MM.1S (cell line): ENCODE data around the gene PRKG1.

Experiments used
- DNase-seq: peaks from one replicate; pipeline ENCODE4 v3.0.0-alpha.2; 2015
- H2AFZ ChIP-seq: fragments of 300-600 bp; sonication (generic); 2 replicates; pipeline ENCODE4 v1.6.0; 2016; ENCODE audit warnings: antibody characterized with exemption, low read length
- H3F3A ChIP-seq: fragments of 300-600 bp; sonication (generic); 2 replicates; pipeline ENCODE4 v1.6.1; 2016; ENCODE audit warnings: mild to moderate bottlenecking, antibody characterized with exemption, low read length, moderate library complexity, mixed read lengths; ENCODE audit not compliant: insufficient read depth
- H3K27ac ChIP-seq: fragments of 300-600 bp; sonication (generic); 2 replicates; pipeline ENCODE4 v1.5.1; 2016; ENCODE audit warnings: mild to moderate bottlenecking, low read length
- H3K27me3 ChIP-seq: fragments of 300-600 bp; sonication (generic); replicated peaks from 2 replicates; pipeline ENCODE4 v1.6.0; 2016; ENCODE audit warnings: low read length; ENCODE audit not compliant: insufficient read depth
- H3K36me3 ChIP-seq: fragments of 300-600 bp; sonication (generic); replicated peaks from 2 replicates; pipeline ENCODE4 v1.6.1; 2016; ENCODE audit warnings: mild to moderate bottlenecking, low read length, mixed read lengths; ENCODE audit not compliant: insufficient read depth
- H3K4me1 ChIP-seq: fragments of 300-600 bp; sonication (generic); 2 replicates; pipeline ENCODE4 v1.6.1; 2016; ENCODE audit warnings: low read length, mixed read lengths
- H3K4me2 ChIP-seq: fragments of 300-600 bp; sonication (generic); 2 replicates; pipeline ENCODE4 v1.6.0; 2016; ENCODE audit warnings: low read depth, low read length
- H3K4me3 ChIP-seq: fragments of 300-600 bp; sonication (generic); 2 replicates; pipeline ENCODE4 v1.5.1; 2016; ENCODE audit warnings: low read length, mixed read lengths
- H3K79me2 ChIP-seq: fragments of 300-600 bp; sonication (generic); 2 replicates; pipeline ENCODE4 v1.6.1; 2016; ENCODE audit warnings: mixed run types, low read length, mixed read lengths
- H3K9ac ChIP-seq: fragments of 300-600 bp; sonication (generic); 2 replicates; pipeline ENCODE4 v1.6.1; 2016; ENCODE audit warnings: low read length, mixed read lengths
- H3K9me2 ChIP-seq: fragments of 300-600 bp; sonication (generic); replicated peaks from 2 replicates; pipeline ENCODE4 v1.6.1; 2016; ENCODE audit warnings: mild to moderate bottlenecking, low read length, mixed read lengths; ENCODE audit not compliant: insufficient read depth
- H3K9me3 ChIP-seq: fragments of 300-600 bp; sonication (generic); replicated peaks from 2 replicates; pipeline ENCODE4 v1.6.1; 2016; ENCODE audit warnings: mild to moderate bottlenecking, low read length, mixed read lengths; ENCODE audit not compliant: insufficient read depth
- H4K20me1 ChIP-seq: fragments of 300-600 bp; sonication (generic); 2 replicates; pipeline ENCODE4 v1.6.1; 2016; ENCODE audit warnings: mild to moderate bottlenecking, low read length, moderate library complexity, mixed read lengths; ENCODE audit not compliant: insufficient read depth
- EZH2 ChIP-seq: fragments of 300-600 bp; sonication (generic); optimal IDR thresholded peaks from 2 replicates; pipeline ENCODE3; 2017; ENCODE audit warnings: low read depth, mild to moderate bottlenecking, antibody characterized with exemption, low read length, mixed read lengths
- EZH2phosphoT487 ChIP-seq: fragments of 300-600 bp; sonication (generic); IDR thresholded peaks from 2 replicates; pipeline ENCODE4 v1.6.1; 2018; ENCODE audit warnings: antibody characterized with exemption, low read length
- TF ChIP-seq, protein P1 (sequence below): fragments of 300-600 bp; sonication (generic); IDR thresholded peaks from 2 replicates; pipeline ENCODE4 v1.5.1; 2016; ENCODE audit warnings: antibody characterized with exemption, low read length, mixed read lengths

PRKG1 gene

GRCh38 chr10:51242393-51242792, 168.1 kb downstream of the PRKG1 start:
- no peak overlapping the region for H3K27ac ChIP-seq
- TF ChIP-seq, protein P1, sequence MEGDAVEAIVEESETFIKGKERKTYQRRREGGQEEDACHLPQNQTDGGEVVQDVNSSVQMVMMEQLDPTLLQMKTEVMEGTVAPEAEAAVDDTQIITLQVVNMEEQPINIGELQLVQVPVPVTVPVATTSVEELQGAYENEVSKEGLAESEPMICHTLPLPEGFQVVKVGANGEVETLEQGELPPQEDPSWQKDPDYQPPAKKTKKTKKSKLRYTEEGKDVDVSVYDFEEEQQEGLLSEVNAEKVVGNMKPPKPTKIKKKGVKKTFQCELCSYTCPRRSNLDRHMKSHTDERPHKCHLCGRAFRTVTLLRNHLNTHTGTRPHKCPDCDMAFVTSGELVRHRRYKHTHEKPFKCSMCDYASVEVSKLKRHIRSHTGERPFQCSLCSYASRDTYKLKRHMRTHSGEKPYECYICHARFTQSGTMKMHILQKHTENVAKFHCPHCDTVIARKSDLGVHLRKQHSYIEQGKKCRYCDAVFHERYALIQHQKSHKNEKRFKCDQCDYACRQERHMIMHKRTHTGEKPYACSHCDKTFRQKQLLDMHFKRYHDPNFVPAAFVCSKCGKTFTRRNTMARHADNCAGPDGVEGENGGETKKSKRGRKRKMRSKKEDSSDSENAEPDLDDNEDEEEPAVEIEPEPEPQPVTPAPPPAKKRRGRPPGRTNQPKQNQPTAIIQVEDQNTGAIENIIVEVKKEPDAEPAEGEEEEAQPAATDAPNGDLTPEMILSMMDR = no peak
- no peak overlapping the region for H3K4me3 ChIP-seq
- no peaks in the 10 kb centered on the region for H3K9me3 ChIP-seq
- H2AFZ ChIP-seq = no peak overlapping the region
- no peak overlapping the region for H3K4me2 ChIP-seq
- H3K9me2 ChIP-seq = no peaks in the 10 kb centered on the region
- H3K4me1 ChIP-seq = no peaks in the 10 kb centered on the region
- no peaks in the 10 kb centered on the region for H3K79me2 ChIP-seq
- DNase-seq = no peak
- no peak overlapping the region for H3K9ac ChIP-seq
- no peaks in the 10 kb centered on the region for H3K27me3 ChIP-seq
- H3F3A ChIP-seq = no peaks in the 10 kb centered on the region
- H3K36me3 ChIP-seq = no peaks in the 10 kb centered on the region
- H4K20me1 ChIP-seq = no peaks in the 10 kb centered on the region

- Histone ChIP-seq H3K27ac (no peak overlapping the region), H3K27me3 (no peaks in the 10 kb centered on the region), H3F3A (no peaks in the 10 kb centered on the region), H3K36me3 (no peaks in the 10 kb centered on the region), H3K9me3 (no peaks in the 10 kb centered on the region), H3K9ac (no peak overlapping the region), H3K4me1 (no peaks in the 10 kb centered on the region), H2AFZ (no peak overlapping the region), H3K9me2 (no peaks in the 10 kb centered on the region), H4K20me1 (no peaks in the 10 kb centered on the region), H3K4me3 (no peak overlapping the region), H3K4me2 (no peak overlapping the region), H3K79me2 (no peaks in the 10 kb centered on the region)
- TF ChIP-seq, protein P1 = no peak
- TF ChIP-seq EZH2 = no peak
- no peak for TF ChIP-seq EZH2phosphoT487
- DNase-seq = no peak
Measured at GRCh38 chr10:51244309-51244708, 170.0 kb downstream of the PRKG1 start.

DNA sequence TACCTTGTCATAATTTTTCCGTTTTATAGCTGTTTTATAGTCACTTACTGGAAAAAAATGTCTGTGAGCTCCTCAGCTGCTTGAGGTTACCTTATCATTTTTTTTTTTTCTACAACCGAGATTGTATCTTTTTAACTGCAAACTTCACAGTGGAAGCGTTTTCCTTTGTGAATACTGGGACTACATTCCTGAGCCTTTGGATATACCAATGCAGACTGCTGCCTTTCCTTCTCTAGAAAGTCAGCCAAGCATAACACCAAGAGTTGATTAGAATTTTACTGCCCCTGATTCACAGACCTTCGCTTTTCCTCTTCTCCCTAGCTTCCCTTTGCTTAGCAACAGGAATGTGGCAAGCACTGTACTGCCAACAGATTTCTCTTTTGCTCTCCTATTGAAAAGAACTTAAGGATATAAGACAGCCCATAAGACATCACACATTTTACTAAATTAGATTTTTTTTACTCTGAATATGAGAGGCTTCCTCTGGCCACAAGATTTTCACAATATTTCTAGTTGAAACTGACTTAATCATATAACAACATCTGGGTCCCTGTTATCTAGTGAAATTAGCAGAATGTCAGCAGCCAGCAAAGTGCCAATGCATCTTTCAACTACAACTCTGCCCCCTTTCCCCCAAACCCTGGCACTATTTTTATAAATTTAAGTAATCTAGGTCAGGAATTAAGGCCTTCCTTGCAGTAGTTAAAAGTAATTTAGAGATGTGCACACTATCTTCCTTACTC, 170.6 kb downstream of the PRKG1 start:
- H3K9me2 ChIP-seq = no peaks in the 10 kb centered on the region
- no peaks in the 10 kb centered on the region for H4K20me1 ChIP-seq
- no peaks in the 10 kb centered on the region for H3K36me3 ChIP-seq
- no peak overlapping the region for H3K27ac ChIP-seq
- no peaks in the 10 kb centered on the region for H3K9me3 ChIP-seq
- H3K4me2 ChIP-seq = no peak overlapping the region
- H3K27me3 ChIP-seq = no peaks in the 10 kb centered on the region
- H2AFZ ChIP-seq = no peak overlapping the region
- H3K4me3 ChIP-seq = no peak overlapping the region
- no peaks in the 10 kb centered on the region for H3F3A ChIP-seq
- no peak overlapping the region for H3K9ac ChIP-seq
- H3K4me1 ChIP-seq = no peaks in the 10 kb centered on the region
- TF ChIP-seq EZH2phosphoT487 (no peak), EZH2 (no peak)
- TF ChIP-seq, protein P1 = no peak
- no peaks in the 10 kb centered on the region for H3K79me2 ChIP-seq
- DNase-seq = no peak
